H9 (cell line): Measurements from ENCODE around the gene FN1. TPM values are rescaled to one million over a fixed set of nuclear protein-coding genes. Genes with fewer than 3 reads are reported as not detected.

ENCODE experiments used
- DNase-seq: peaks from one replicate; pipeline ENCODE4 v3.0.0-alpha.2; 2017
- H2AFZ ChIP-seq: one replicate; pipeline ENCODE4 v1.6.1; 2013; ENCODE audit warnings: mild to moderate bottlenecking, low read length, control low read depth, moderate library complexity
- H2AK5ac ChIP-seq: 2 replicates; pipeline ENCODE4 v1.6.1; 2013; ENCODE audit warnings: low read length, control low read depth, mixed read lengths; ENCODE audit not compliant: insufficient read length
- H2BK120ac ChIP-seq: one replicate; pipeline ENCODE4 v1.6.1; 2013; ENCODE audit warnings: low read depth, mild to moderate bottlenecking, low read length, control low read depth, inconsistent platforms; ENCODE audit not compliant: poor library complexity, severe bottlenecking
- H2BK12ac ChIP-seq: 2 replicates; pipeline ENCODE4 v1.6.1; 2013; ENCODE audit warnings: low read length, control low read depth, mixed read lengths, low read depth; ENCODE audit not compliant: insufficient read length
- H2BK15ac ChIP-seq: 2 replicates; pipeline ENCODE4 v1.6.1; 2013; ENCODE audit warnings: low read depth, low read length, control low read depth
- H2BK20ac ChIP-seq: one replicate; pipeline ENCODE4 v1.6.1; 2013; ENCODE audit warnings: low read depth, mild to moderate bottlenecking, low read length, control low read depth, inconsistent platforms; ENCODE audit not compliant: poor library complexity, severe bottlenecking
- H2BK5ac ChIP-seq: 2 replicates; pipeline ENCODE4 v1.6.1; 2013; ENCODE audit warnings: low read length, control low read depth, mixed read lengths; ENCODE audit not compliant: insufficient read length
- H3K14ac ChIP-seq: 2 replicates; pipeline ENCODE4 v1.6.1; 2013; ENCODE audit warnings: low read length, control low read depth; ENCODE audit not compliant: insufficient read depth
- H3K18ac ChIP-seq: 2 replicates; pipeline ENCODE4 v1.6.1; 2013; ENCODE audit warnings: low read depth, mild to moderate bottlenecking, mixed read lengths, low read length, control low read depth; ENCODE audit not compliant: insufficient read length
- H3K23ac ChIP-seq: 2 replicates; pipeline ENCODE4 v1.6.1; 2013; ENCODE audit warnings: low read length, control low read depth, mixed read lengths, low read depth; ENCODE audit not compliant: insufficient read length
- H3K23me2 ChIP-seq: 2 replicates; pipeline ENCODE4 v1.6.1; 2013; ENCODE audit warnings: low read depth, mild to moderate bottlenecking, mixed read lengths, low read length, control low read depth; ENCODE audit not compliant: insufficient read length, poor library complexity, severe bottlenecking
- H3K27ac ChIP-seq: 2 replicates; pipeline ENCODE4 v1.5.1; 2013; ENCODE audit warnings: low read length, control low read depth, mixed read lengths, low read depth; ENCODE audit not compliant: insufficient read length
- H3K27me3 ChIP-seq: 2 replicates; pipeline ENCODE4 v1.6.1; 2013; ENCODE audit warnings: low read length, control low read depth, inconsistent platforms; ENCODE audit not compliant: insufficient read depth
- H3K4ac ChIP-seq: 2 replicates; pipeline ENCODE4 v1.6.1; 2013; ENCODE audit warnings: low read depth, mild to moderate bottlenecking, control low read depth, inconsistent platforms, low read length, moderate library complexity
- H3K4me1 ChIP-seq: 2 replicates; pipeline ENCODE4 v1.6.1; 2013; ENCODE audit warnings: low read length, control low read depth, inconsistent platforms; ENCODE audit not compliant: insufficient read depth
- H3K4me2 ChIP-seq: 2 replicates; pipeline ENCODE4 v1.6.1; 2013; ENCODE audit warnings: low read length, control low read depth, mixed read lengths; ENCODE audit not compliant: insufficient read length, insufficient read depth
- H3K56ac ChIP-seq: 2 replicates; pipeline ENCODE4 v1.6.1; 2013; ENCODE audit warnings: low read depth, mild to moderate bottlenecking, mixed read lengths, low read length, control low read depth; ENCODE audit not compliant: insufficient read length
- H3K79me1 ChIP-seq: 2 replicates; pipeline ENCODE4 v1.6.1; 2013; ENCODE audit warnings: low read depth, mild to moderate bottlenecking, moderate library complexity, low read length, control low read depth, inconsistent platforms; ENCODE audit not compliant: insufficient read depth, poor library complexity, severe bottlenecking
- H3K79me2 ChIP-seq: 2 replicates; pipeline ENCODE4 v1.6.1; 2013; ENCODE audit warnings: low read length, control low read depth, inconsistent platforms; ENCODE audit not compliant: insufficient read depth
- H3K9ac ChIP-seq: 2 replicates; pipeline ENCODE4 v1.6.1; 2013; ENCODE audit warnings: low read length, control low read depth, mixed read lengths; ENCODE audit not compliant: insufficient read length; ENCODE audit errors: extremely low read depth
- H3K9me3 ChIP-seq: one replicate; pipeline ENCODE4 v1.6.1; 2013; ENCODE audit warnings: low read depth, low read length, inconsistent platforms; ENCODE audit not compliant: control insufficient read depth
- H3T11ph ChIP-seq: one replicate; pipeline ENCODE4 v1.6.1; 2013; ENCODE audit warnings: mild to moderate bottlenecking, low read length, control low read depth, inconsistent platforms
- H4K20me1 ChIP-seq: one replicate; pipeline ENCODE4 v1.6.1; 2013; ENCODE audit not compliant: control insufficient read depth, insufficient read length, insufficient read depth
- H4K5ac ChIP-seq: 2 replicates; pipeline ENCODE4 v1.6.1; 2013; ENCODE audit warnings: low read depth, mild to moderate bottlenecking, mixed read lengths, low read length, control low read depth; ENCODE audit not compliant: insufficient read length
- H4K8ac ChIP-seq: replicated peaks from 2 replicates; pipeline ENCODE4 v1.6.1; 2013; ENCODE audit warnings: low read length, control low read depth, mixed read lengths, low read depth; ENCODE audit not compliant: insufficient read length
- H4K91ac ChIP-seq: 2 replicates; pipeline ENCODE4 v1.6.1; 2013; ENCODE audit warnings: low read depth, mild to moderate bottlenecking, moderate library complexity, mixed read lengths, low read length, control low read depth; ENCODE audit not compliant: insufficient read length
- H3K27ac Mint-ChIP-seq, 3 experiments: 2 replicates in 2 of 3; 3 replicates in 1 of 3; pipeline ENCODE4 v1.8.0; 2020 to 2021; ENCODE audit warnings: mixed read lengths in 3 of 3, mild to moderate bottlenecking in 1 of 3, moderate library complexity in 1 of 3
- H3K27me3 Mint-ChIP-seq: 2 replicates; pipeline ENCODE4 v1.8.0; 2021; ENCODE audit warnings: low read depth, mild to moderate bottlenecking, moderate library complexity, mixed read lengths
- H3K36me3 Mint-ChIP-seq, 3 experiments: 2 replicates in 2 of 3; 3 replicates in 1 of 3; pipeline ENCODE4 v1.8.0; 2020 to 2021; ENCODE audit warnings: low read depth in 3 of 3, mixed read lengths in 3 of 3; ENCODE audit not compliant: insufficient read depth in 1 of 3
- H3K4me1 Mint-ChIP-seq, 2 experiments: 2 replicates each; pipeline ENCODE4 v1.8.0; 2020; ENCODE audit warnings: mixed read lengths in 2 of 2
- H3K4me3 Mint-ChIP-seq, 2 experiments: 2 replicates in 1 of 2; 3 replicates in 1 of 2; pipeline ENCODE4 v1.8.0; 2020 to 2021; ENCODE audit warnings: mild to moderate bottlenecking in 2 of 2, mixed read lengths in 2 of 2, moderate library complexity in 1 of 2
- H3K9me3 Mint-ChIP-seq, 2 experiments: 2 replicates in 1 of 2; 3 replicates in 1 of 2; pipeline ENCODE4 v1.8.0; 2020; ENCODE audit warnings: mild to moderate bottlenecking in 2 of 2, mixed read lengths in 2 of 2, moderate library complexity in 1 of 2
- WGBS: extraction: QIAGEN DNeasy Blood & Tissue Kit; methylation state at CpG from one replicate; pipeline ENCODE4 v1.1.7; 2013; ENCODE audit warnings: missing lambda C conversion rate, low lambda C conversion rate, mixed read lengths; ENCODE audit not compliant: insufficient read length; ENCODE audit errors: extremely low coverage; 5-methylcytosine and 5-hydroxymethylcytosine counted together
- total RNA-seq: library from RNA; stranded (reverse); gene quantifications from 2 replicates; pipeline ENCODE4 v1.2.1, GENCODE V29; 2021
- TF ChIP-seq, protein P1 (sequence below): fragments of 200-600 bp; sonication (generic); conservative IDR thresholded peaks from 3 replicates; pipeline ENCODE4 v1.8.0; 2021; ENCODE audit warnings: antibody characterized with exemption, mild to moderate bottlenecking

The FN1 gene
- total RNA-seq, 1 experiment from 2014 or later = 56.0 TPM

DNA sequence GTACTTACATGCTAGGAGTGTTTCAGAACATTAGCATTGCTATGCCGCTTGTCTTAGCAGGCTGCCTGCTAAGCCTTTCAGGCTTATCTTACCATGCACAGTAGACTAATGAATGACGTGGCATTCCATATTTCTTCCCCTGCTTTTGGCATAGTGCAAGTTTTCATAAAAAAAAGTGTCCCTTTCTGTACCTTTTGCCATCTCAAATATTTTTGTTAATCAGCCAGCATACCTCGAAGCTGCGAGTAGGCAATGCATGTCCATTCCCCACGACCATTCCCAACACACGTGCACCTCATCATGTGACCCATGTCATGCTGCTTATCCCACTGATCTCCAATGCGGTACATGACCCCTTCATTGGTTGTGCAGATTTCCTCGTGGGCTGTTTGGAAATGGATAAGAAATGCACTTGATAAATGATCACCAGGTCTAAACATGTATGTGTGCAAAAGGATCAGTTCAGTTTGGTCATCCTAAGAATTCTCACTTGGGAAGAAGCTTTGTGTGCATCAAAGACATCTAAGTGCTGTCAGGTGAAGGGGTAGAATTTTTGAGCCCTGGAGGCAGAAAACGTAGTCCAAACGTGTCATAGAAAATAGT, 13.9 kb downstream of the FN1 start:
- H2BK20ac ChIP-seq = no peak overlapping the region
- no CpG with 5 or more reads among the region's 10 CpGs for WGBS
- no peak for DNase-seq
- no peak overlapping the region for H4K8ac ChIP-seq
- H3K4ac ChIP-seq = no peak overlapping the region
- Mint-ChIP-seq H3K4me3 (no peak overlapping the region), H3K27ac (peak overlapping the region in 1 of 3 experiments; percentile 90; a peak in 2 of 7 replicates), H3K36me3 (peaks cover 4 to 34% (median 5%) of the 10 kb centered on the region in 3 experiments; a peak in 5 of 7 replicates), H3K9me3 (no peaks in the 10 kb centered on the region), H3K27me3 (no peaks in the 10 kb centered on the region), H3K4me1 (no peaks in the 10 kb centered on the region)
- no peak overlapping the region for H3K4me2 ChIP-seq
- no peak overlapping the region for H3K18ac ChIP-seq
- no peak overlapping the region for H3K9ac ChIP-seq
- H2AFZ ChIP-seq = no peak overlapping the region
- H3K79me1 ChIP-seq = no peaks in the 10 kb centered on the region
- no peak overlapping the region for H2BK15ac ChIP-seq
- H3K27me3 ChIP-seq = no peaks in the 10 kb centered on the region
- no peaks in the 10 kb centered on the region for H3K9me3 ChIP-seq
- no peak overlapping the region for H3K23ac ChIP-seq
- H4K20me1 ChIP-seq = no peaks in the 10 kb centered on the region
- H3T11ph ChIP-seq = no peak overlapping the region
- H4K91ac ChIP-seq = no peak overlapping the region
- TF ChIP-seq, protein P1, sequence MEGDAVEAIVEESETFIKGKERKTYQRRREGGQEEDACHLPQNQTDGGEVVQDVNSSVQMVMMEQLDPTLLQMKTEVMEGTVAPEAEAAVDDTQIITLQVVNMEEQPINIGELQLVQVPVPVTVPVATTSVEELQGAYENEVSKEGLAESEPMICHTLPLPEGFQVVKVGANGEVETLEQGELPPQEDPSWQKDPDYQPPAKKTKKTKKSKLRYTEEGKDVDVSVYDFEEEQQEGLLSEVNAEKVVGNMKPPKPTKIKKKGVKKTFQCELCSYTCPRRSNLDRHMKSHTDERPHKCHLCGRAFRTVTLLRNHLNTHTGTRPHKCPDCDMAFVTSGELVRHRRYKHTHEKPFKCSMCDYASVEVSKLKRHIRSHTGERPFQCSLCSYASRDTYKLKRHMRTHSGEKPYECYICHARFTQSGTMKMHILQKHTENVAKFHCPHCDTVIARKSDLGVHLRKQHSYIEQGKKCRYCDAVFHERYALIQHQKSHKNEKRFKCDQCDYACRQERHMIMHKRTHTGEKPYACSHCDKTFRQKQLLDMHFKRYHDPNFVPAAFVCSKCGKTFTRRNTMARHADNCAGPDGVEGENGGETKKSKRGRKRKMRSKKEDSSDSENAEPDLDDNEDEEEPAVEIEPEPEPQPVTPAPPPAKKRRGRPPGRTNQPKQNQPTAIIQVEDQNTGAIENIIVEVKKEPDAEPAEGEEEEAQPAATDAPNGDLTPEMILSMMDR = no peak
- no peak overlapping the region for H3K27ac ChIP-seq
- no peak overlapping the region for H3K56ac ChIP-seq
- no peaks in the 10 kb centered on the region for H3K79me2 ChIP-seq
- H3K14ac ChIP-seq = no peak overlapping the region
- no peak overlapping the region for H2BK12ac ChIP-seq
- H3K23me2 ChIP-seq = no peaks in the 10 kb centered on the region
- H2BK120ac ChIP-seq = no peak overlapping the region
- H4K5ac ChIP-seq = no peak overlapping the region
- no peak overlapping the region for H2AK5ac ChIP-seq
- no peaks in the 10 kb centered on the region for H3K4me1 ChIP-seq
- H2BK5ac ChIP-seq = no peak overlapping the region
